HL-60 (cell line): ENCODE results near the gene LONP2.

ENCODE experiments used
- DNase-seq, 2 experiments: peaks; one replicate each; pipeline ENCODE4 v3.0.0-alpha.2; 2010 to 2020; ENCODE audit warnings: low read depth in 1 of 2, low spot score in 1 of 2
- H3K27ac ChIP-seq: fragments of 250-450 bp; sonication (Bioruptor Pico); replicated peaks from 2 replicates; pipeline ENCODE4 v1.5.1; 2020; ENCODE audit warnings: mild to moderate bottlenecking, moderate library complexity
- H3K27me3 ChIP-seq: fragments of 250-450 bp; sonication (Bioruptor Pico); 2 replicates; pipeline ENCODE4 v1.5.1; 2021; ENCODE audit warnings: mild to moderate bottlenecking, moderate library complexity; ENCODE audit not compliant: insufficient read depth, poor library complexity, severe bottlenecking
- H3K4me3 ChIP-seq: replicated peaks from 2 replicates; pipeline ENCODE4 v1.5.1; 2011; ENCODE audit warnings: mild to moderate bottlenecking, control low read depth, low read length; ENCODE audit not compliant: insufficient read depth
- GABPA ChIP-seq: IDR thresholded peaks from 2 replicates; pipeline ENCODE4 v1.6.1; 2012; ENCODE audit warnings: low read depth
- POLR2AphosphoS5 ChIP-seq: IDR thresholded peaks from 2 replicates; pipeline ENCODE4 v1.6.1; 2012; ENCODE audit warnings: low read depth
- SPI1 ChIP-seq: IDR thresholded peaks from 2 replicates; pipeline ENCODE4 v1.6.1; 2012; ENCODE audit warnings: low read depth, mild to moderate bottlenecking, borderline replicate concordance
- TF ChIP-seq, protein P1 (sequence below): IDR thresholded peaks from 2 replicates; pipeline ENCODE4 v1.6.1; 2012; ENCODE audit warnings: low read depth; ENCODE audit not compliant: insufficient replicate concordance
- TF ChIP-seq, protein P2 (sequence below): IDR thresholded peaks from one replicate; pipeline ENCODE4 v1.5.1; 2011; ENCODE audit warnings: low read length, control low read depth, inconsistent platforms; ENCODE audit not compliant: insufficient read depth

LONP2 gene

DNA sequence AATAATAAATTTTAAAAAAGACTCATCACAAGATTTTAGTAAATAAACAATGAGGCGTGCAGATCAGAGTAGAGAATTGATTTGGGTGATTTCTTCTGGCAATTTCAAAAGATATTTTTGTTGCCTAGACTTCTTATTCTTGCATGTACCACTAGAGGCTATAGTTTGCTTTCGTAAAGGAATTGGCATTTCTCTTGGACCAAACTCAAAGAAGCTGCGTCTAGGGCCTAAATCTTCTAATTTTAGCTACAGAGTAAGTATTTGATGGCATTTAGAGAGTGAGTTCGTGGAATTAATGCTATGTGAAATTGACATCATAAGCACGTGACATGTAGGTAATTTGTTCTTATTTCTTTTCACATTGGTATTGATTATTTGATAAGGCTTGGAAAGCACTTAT, 27.6 kb downstream of the LONP2 start:
- TF ChIP-seq SPI1 = no peak
- TF ChIP-seq, protein P1, sequence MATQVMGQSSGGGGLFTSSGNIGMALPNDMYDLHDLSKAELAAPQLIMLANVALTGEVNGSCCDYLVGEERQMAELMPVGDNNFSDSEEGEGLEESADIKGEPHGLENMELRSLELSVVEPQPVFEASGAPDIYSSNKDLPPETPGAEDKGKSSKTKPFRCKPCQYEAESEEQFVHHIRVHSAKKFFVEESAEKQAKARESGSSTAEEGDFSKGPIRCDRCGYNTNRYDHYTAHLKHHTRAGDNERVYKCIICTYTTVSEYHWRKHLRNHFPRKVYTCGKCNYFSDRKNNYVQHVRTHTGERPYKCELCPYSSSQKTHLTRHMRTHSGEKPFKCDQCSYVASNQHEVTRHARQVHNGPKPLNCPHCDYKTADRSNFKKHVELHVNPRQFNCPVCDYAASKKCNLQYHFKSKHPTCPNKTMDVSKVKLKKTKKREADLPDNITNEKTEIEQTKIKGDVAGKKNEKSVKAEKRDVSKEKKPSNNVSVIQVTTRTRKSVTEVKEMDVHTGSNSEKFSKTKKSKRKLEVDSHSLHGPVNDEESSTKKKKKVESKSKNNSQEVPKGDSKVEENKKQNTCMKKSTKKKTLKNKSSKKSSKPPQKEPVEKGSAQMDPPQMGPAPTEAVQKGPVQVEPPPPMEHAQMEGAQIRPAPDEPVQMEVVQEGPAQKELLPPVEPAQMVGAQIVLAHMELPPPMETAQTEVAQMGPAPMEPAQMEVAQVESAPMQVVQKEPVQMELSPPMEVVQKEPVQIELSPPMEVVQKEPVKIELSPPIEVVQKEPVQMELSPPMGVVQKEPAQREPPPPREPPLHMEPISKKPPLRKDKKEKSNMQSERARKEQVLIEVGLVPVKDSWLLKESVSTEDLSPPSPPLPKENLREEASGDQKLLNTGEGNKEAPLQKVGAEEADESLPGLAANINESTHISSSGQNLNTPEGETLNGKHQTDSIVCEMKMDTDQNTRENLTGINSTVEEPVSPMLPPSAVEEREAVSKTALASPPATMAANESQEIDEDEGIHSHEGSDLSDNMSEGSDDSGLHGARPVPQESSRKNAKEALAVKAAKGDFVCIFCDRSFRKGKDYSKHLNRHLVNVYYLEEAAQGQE = no peak
- TF ChIP-seq, protein P2, sequence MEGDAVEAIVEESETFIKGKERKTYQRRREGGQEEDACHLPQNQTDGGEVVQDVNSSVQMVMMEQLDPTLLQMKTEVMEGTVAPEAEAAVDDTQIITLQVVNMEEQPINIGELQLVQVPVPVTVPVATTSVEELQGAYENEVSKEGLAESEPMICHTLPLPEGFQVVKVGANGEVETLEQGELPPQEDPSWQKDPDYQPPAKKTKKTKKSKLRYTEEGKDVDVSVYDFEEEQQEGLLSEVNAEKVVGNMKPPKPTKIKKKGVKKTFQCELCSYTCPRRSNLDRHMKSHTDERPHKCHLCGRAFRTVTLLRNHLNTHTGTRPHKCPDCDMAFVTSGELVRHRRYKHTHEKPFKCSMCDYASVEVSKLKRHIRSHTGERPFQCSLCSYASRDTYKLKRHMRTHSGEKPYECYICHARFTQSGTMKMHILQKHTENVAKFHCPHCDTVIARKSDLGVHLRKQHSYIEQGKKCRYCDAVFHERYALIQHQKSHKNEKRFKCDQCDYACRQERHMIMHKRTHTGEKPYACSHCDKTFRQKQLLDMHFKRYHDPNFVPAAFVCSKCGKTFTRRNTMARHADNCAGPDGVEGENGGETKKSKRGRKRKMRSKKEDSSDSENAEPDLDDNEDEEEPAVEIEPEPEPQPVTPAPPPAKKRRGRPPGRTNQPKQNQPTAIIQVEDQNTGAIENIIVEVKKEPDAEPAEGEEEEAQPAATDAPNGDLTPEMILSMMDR = no peak
- TF ChIP-seq POLR2AphosphoS5 = no peak
- TF ChIP-seq GABPA = no peak
- no peak overlapping the region for H3K4me3 ChIP-seq
- no peak overlapping the region for H3K27ac ChIP-seq
- H3K27me3 ChIP-seq = no peaks in the 10 kb centered on the region
- no peak for DNase-seq

DNA sequence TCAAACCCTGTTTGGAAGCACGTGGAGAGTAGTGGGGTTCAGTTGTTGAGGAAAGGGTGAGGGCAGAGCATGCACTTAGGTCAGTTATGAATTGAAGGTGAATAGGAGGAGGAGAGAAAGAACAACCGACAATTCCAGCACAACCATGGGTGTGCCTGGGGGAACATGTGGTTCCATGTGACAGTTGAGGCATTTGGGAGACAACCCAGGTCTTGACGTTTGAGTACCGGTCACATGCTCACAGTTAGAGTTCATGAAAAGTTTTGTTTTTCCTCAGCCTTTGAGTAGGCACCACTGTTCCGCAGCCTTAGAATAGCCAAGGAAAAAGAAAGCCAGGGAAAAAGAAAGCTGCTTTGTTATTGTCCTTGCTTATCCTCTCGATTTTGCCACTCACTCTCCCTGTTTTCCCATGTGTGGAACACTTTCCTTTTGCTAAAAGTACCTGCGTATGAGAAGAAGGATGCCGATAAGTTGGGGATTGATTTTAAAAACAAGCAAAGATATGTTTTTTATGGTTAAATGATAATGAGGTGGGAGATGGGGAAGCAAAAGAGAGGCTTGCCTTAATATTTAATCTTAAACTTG, 28.8 kb downstream of the LONP2 start:
- H3K4me3 ChIP-seq = no peak overlapping the region
- no peak for TF ChIP-seq SPI1
- no peak for TF ChIP-seq POLR2AphosphoS5
- TF ChIP-seq, protein P1 = no peak
- TF ChIP-seq, protein P2 = no peak
- no peak for TF ChIP-seq GABPA
- no peak for DNase-seq
- no peaks in the 10 kb centered on the region for H3K27me3 ChIP-seq
- no peak overlapping the region for H3K27ac ChIP-seq

DNA sequence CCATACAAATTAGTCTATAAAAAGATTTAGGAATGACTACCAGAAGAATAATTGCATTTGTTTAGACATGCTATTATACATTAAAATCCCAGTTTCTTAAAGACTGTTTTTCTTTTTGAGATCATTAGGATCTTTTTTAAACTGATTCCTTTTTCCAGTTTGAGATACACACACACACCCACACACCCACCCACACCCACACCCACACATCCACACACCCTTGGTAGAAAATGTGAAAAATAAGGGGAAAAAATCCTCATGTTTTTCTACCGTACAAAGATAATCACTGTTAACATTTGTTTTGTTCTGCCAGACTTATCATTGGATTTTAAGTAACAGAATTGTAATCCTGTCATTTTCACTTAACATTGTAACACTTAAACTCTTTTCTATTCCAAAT, 30.4 kb downstream of the LONP2 start:
- TF ChIP-seq GABPA (no peak), SPI1 (no peak), POLR2AphosphoS5 (no peak)
- TF ChIP-seq, protein P2 = no peak
- TF ChIP-seq, protein P1 = no peak
- H3K27me3 ChIP-seq = no peaks in the 10 kb centered on the region
- DNase-seq = no peak
- H3K4me3 ChIP-seq = no peak overlapping the region
- no peak overlapping the region for H3K27ac ChIP-seq
